ENCODE results near the gene AGL. TPM values are rescaled to one million over a fixed set of nuclear protein-coding genes. Genes with fewer than 3 reads are reported as not detected.

The AGL gene
- total and polyA plus RNA-seq, 2 of the 8 experiments (the other 6 are each of a cell fraction or from before 2014, with no cell fraction given) = 2.7 to 19.2 TPM

- no peak for TF ChIP-seq ATF3 (IDR thresholded peaks at IDR 0.05; ENCODE audit: insufficient read depth, low read depth, low read length)
- TF ChIP-seq YY1 (IDR thresholded peaks at IDR 0.05; ENCODE audit: low read depth, low read length) = no peak
- no peak for TF ChIP-seq JUN (IDR thresholded peaks at IDR 0.05; ENCODE audit: low read depth, low read length)
These were observed 19.6 kb downstream of the AGL start (continued) for GRCh38 chr1:99869723-99870122.
